Measurements from ENCODE around the gene BICC1.

The BICC1 gene

GRCh38 chr10:58868736-58869435, 356.2 kb downstream of the BICC1 start:
- Histone ChIP-seq H3K27me3 (ENCODE audit: control insufficient read depth, insufficient read depth, low read length) (no peaks in the 10 kb centered on the region), H3K27ac (no peak overlapping the region)
- TF ChIP-seq CTCF (IDR thresholded peaks at IDR 0.05) = no peak

GRCh38 chr10:58870070-58870469, 357.4 kb downstream of the BICC1 start:
- H3K27me3 ChIP-seq (ENCODE audit: control insufficient read depth, insufficient read depth, low read length) = no peaks in the 10 kb centered on the region
- no peak overlapping the region for H3K9ac ChIP-seq
- no peaks in the 10 kb centered on the region for H3K36me3 ChIP-seq (ENCODE audit: control insufficient read depth, insufficient read depth, low read length)
- no peak overlapping the region for H2AFZ ChIP-seq
- H3K4me3 ChIP-seq (ENCODE audit: low read depth, low read length) = no peak overlapping the region
- no peak for TF ChIP-seq CTCF (IDR thresholded peaks at IDR 0.05)
- no peak overlapping the region for H3K4me2 ChIP-seq (ENCODE audit: low read length)
- H3K4me1 ChIP-seq = no peaks in the 10 kb centered on the region
- H3K27ac ChIP-seq = no peak overlapping the region
- no peaks in the 10 kb centered on the region for H3K9me3 ChIP-seq (ENCODE audit: control insufficient read depth, low read length)
- H3K79me2 ChIP-seq = no peaks in the 10 kb centered on the region

More at GRCh38 chr10:58868736-58869435, 356.2 kb downstream of the BICC1 start:
- no peaks in the 10 kb centered on the region for H3K79me2 ChIP-seq
- H2AFZ ChIP-seq = no peak overlapping the region
- H3K9ac ChIP-seq = no peak overlapping the region
- H3K9me3 ChIP-seq (ENCODE audit: control insufficient read depth, low read length) = no peaks in the 10 kb centered on the region
- H3K4me3 ChIP-seq (ENCODE audit: low read depth, low read length) = no peak overlapping the region
- H3K4me2 ChIP-seq (ENCODE audit: low read length) = no peak overlapping the region
- H3K36me3 ChIP-seq (ENCODE audit: control insufficient read depth, insufficient read depth, low read length) = no peaks in the 10 kb centered on the region
- H3K4me1 ChIP-seq = no peaks in the 10 kb centered on the region

DNA sequence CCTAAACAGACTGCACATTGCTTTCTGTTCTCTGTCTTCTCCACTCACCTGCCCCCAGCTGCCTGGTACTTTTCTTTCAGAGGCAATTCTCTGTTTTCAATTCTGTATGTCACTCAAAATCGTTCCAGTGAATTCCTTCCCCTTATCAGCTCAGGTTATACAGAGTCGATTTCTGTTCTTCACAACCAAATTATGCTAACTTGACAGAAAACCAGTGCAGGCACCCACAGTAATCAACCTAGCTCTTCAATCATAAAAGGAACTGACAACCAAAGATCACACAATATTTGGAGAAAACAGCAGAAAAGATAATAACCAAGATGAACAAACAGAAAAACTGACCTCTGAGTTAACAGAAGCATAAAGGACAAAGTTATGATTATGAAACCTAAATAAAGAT, 360.5 kb downstream of the BICC1 start:
- Histone ChIP-seq H3K4me3 (ENCODE audit: low read depth, low read length) (no peak overlapping the region), H3K27ac (no peak overlapping the region), H3K4me2 (ENCODE audit: low read length) (no peak overlapping the region), H3K9ac (no peak overlapping the region), H3K36me3 (ENCODE audit: control insufficient read depth, insufficient read depth, low read length) (no peaks in the 10 kb centered on the region), H3K9me3 (ENCODE audit: control insufficient read depth, low read length) (no peaks in the 10 kb centered on the region), H3K79me2 (no peaks in the 10 kb centered on the region), H2AFZ (no peak overlapping the region), H3K4me1 (no peaks in the 10 kb centered on the region), H3K27me3 (ENCODE audit: control insufficient read depth, insufficient read depth, low read length) (no peaks in the 10 kb centered on the region)
- TF ChIP-seq CTCF (IDR thresholded peaks at IDR 0.05) = no peak

Measured in parathyroid adenoma (tissue), 2 donors.